ENCODE results near the gene NRDE2.

NRDE2 gene

GRCh38 chr14:90301668-90302090, 30.1 kb downstream of the NRDE2 start:
- no peak overlapping the region for H3K27ac ChIP-seq (ENCODE audit: low read length)
- no peaks in the 10 kb centered on the region for H3K9me2 ChIP-seq (replicated peaks; ENCODE audit: insufficient read depth, low read length)
- no peak overlapping the region for H3K4me3 ChIP-seq (ENCODE audit: low read length)
- H4K20me1 ChIP-seq (ENCODE audit: insufficient read depth, low read length), result no peaks in the 10 kb centered on the region
- H3K36me3 ChIP-seq (replicated peaks; ENCODE audit: insufficient read depth, low read length), result no peaks in the 10 kb centered on the region
- no peaks in the 10 kb centered on the region for H3F3A ChIP-seq (ENCODE audit: insufficient read depth, low read length)
- no peak overlapping the region for H3K9ac ChIP-seq (ENCODE audit: low read length)
- no peaks in the 10 kb centered on the region for H3K79me2 ChIP-seq (ENCODE audit: low read length)
- TF ChIP-seq CTCF (IDR thresholded peaks at IDR 0.05; ENCODE audit: low read length), result no peak
- no peak for TF ChIP-seq EZH2phosphoT487 (IDR thresholded peaks at IDR 0.05; ENCODE audit: low read length)
- TF ChIP-seq EZH2 (optimal IDR thresholded peaks at IDR 0.05; ENCODE audit: low read depth, low read length), result no peak
- no peaks in the 10 kb centered on the region for H3K4me1 ChIP-seq (ENCODE audit: low read length)
- H3K9me3 ChIP-seq (replicated peaks; ENCODE audit: insufficient read depth, low read length), result no peaks in the 10 kb centered on the region
- H3K27me3 ChIP-seq (replicated peaks; ENCODE audit: insufficient read depth, low read length), result no peaks in the 10 kb centered on the region
- DNase-seq, result no peak
- no peak overlapping the region for H3K4me2 ChIP-seq (ENCODE audit: low read depth, low read length)
- no peak overlapping the region for H2AFZ ChIP-seq (ENCODE audit: low read length)

- no peaks in the 10 kb centered on the region for H3K79me2 ChIP-seq (ENCODE audit: low read length)
- no peaks in the 10 kb centered on the region for H4K20me1 ChIP-seq (ENCODE audit: insufficient read depth, low read length)
- TF ChIP-seq EZH2phosphoT487 (IDR thresholded peaks at IDR 0.05; ENCODE audit: low read length), result no peak
- no peak for TF ChIP-seq EZH2 (optimal IDR thresholded peaks at IDR 0.05; ENCODE audit: low read depth, low read length)
- TF ChIP-seq CTCF (IDR thresholded peaks at IDR 0.05; ENCODE audit: low read length), result no peak
- DNase-seq, result no peak
- H3K36me3 ChIP-seq (replicated peaks; ENCODE audit: insufficient read depth, low read length), result no peaks in the 10 kb centered on the region
- H3K9ac ChIP-seq (ENCODE audit: low read length), result no peak overlapping the region
- no peaks in the 10 kb centered on the region for H3F3A ChIP-seq (ENCODE audit: insufficient read depth, low read length)
- no peaks in the 10 kb centered on the region for H3K4me1 ChIP-seq (ENCODE audit: low read length)
- no peak overlapping the region for H3K27ac ChIP-seq (ENCODE audit: low read length)
- H3K9me2 ChIP-seq (replicated peaks; ENCODE audit: insufficient read depth, low read length), result no peaks in the 10 kb centered on the region
- no peak overlapping the region for H3K4me3 ChIP-seq (ENCODE audit: low read length)
- H3K27me3 ChIP-seq (replicated peaks; ENCODE audit: insufficient read depth, low read length), result no peaks in the 10 kb centered on the region
- H3K4me2 ChIP-seq (ENCODE audit: low read depth, low read length), result no peak overlapping the region
- H2AFZ ChIP-seq (ENCODE audit: low read length), result no peak overlapping the region
- no peaks in the 10 kb centered on the region for H3K9me3 ChIP-seq (replicated peaks; ENCODE audit: insufficient read depth, low read length)
Observed at GRCh38 chr14:90301122-90301521, 30.6 kb downstream of the NRDE2 start.

DNA sequence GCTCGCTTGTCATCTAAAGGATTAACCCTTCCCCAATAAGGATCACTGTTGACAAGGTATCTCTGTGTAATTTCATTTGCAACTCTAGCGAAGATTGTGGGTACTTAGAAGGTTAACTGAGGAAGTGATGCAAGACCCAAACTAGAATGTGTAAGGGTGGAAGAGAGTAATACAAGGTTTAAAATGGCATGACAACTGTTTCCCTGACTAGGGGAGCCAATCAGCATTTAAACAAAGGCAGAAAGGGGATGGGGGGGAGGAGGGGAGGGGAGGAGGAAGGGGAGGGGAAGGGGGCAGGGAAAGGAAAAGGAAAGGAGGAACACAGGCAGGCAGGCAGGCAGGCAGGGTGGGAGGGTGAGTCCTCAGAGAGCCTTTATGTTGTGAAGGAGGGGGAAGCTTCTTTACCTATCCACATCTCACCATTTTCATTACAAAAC, 31.1 kb downstream of the NRDE2 start:
- Histone ChIP-seq H2AFZ (ENCODE audit: low read length) (no peak overlapping the region), H3K9me3 (replicated peaks; ENCODE audit: insufficient read depth, low read length) (no peaks in the 10 kb centered on the region), H3K27ac (ENCODE audit: low read length) (no peak overlapping the region), H3K4me1 (ENCODE audit: low read length) (no peaks in the 10 kb centered on the region), H3K27me3 (replicated peaks; ENCODE audit: insufficient read depth, low read length) (no peaks in the 10 kb centered on the region), H4K20me1 (ENCODE audit: insufficient read depth, low read length) (no peaks in the 10 kb centered on the region), H3K36me3 (replicated peaks; ENCODE audit: insufficient read depth, low read length) (no peaks in the 10 kb centered on the region), H3K79me2 (ENCODE audit: low read length) (no peaks in the 10 kb centered on the region), H3K4me2 (ENCODE audit: low read depth, low read length) (no peak overlapping the region), H3K9ac (ENCODE audit: low read length) (no peak overlapping the region), H3F3A (ENCODE audit: insufficient read depth, low read length) (no peaks in the 10 kb centered on the region), H3K9me2 (replicated peaks; ENCODE audit: insufficient read depth, low read length) (no peaks in the 10 kb centered on the region), H3K4me3 (ENCODE audit: low read length) (no peak overlapping the region)
- TF ChIP-seq EZH2phosphoT487 (IDR thresholded peaks at IDR 0.05; ENCODE audit: low read length) (no peak), CTCF (IDR thresholded peaks at IDR 0.05; ENCODE audit: low read length) (no peak), EZH2 (optimal IDR thresholded peaks at IDR 0.05; ENCODE audit: low read depth, low read length) (no peak)
- no peak for DNase-seq

All from MM.1S (cell line).